SK-N-MC (cell line): Measurements from ENCODE around the gene RASL11A.

Source experiments
- EZH2 ChIP-seq: fragments of 200-600 bp; sonication (generic); IDR thresholded peaks from one replicate; pipeline ENCODE4 v1.6.1; 2017; ENCODE audit warnings: antibody characterized with exemption
- FOXP2 ChIP-seq: optimal IDR thresholded peaks from 2 replicates; pipeline ENCODE3; 2011; ENCODE audit warnings: mild to moderate bottlenecking, moderate library complexity; ENCODE audit not compliant: insufficient read depth; ENCODE audit errors: extremely low read length, control extremely low read depth
- POLR2AphosphoS5 ChIP-seq: IDR thresholded peaks from 2 replicates; pipeline ENCODE4 v1.6.1; 2012; ENCODE audit warnings: mild to moderate bottlenecking, low read depth, low read length, borderline replicate concordance

GRCh38 chr13:27245610-27246009 is 25.0 kb upstream of the RASL11A start:
- TF ChIP-seq POLR2AphosphoS5 (no peak), EZH2 (no peak), FOXP2 (no peak)
